ELF-1 (cell line): ENCODE results near the gene SHISA5.
A peak's percentile ranks its signal among the peaks of the same experiment; 100 is the strongest.
"Not testable (repeated sequence)": the region's sequence is repeated elsewhere in the genome, so short reads cannot be mapped to it uniquely, and the experiment has no call there.

ENCODE experiments used
- DNase-seq: peaks from one replicate; pipeline ENCODE4 v3.0.0-alpha.2; 2016; ENCODE audit warnings: low read depth, low spot score

SHISA5 gene

DNA sequence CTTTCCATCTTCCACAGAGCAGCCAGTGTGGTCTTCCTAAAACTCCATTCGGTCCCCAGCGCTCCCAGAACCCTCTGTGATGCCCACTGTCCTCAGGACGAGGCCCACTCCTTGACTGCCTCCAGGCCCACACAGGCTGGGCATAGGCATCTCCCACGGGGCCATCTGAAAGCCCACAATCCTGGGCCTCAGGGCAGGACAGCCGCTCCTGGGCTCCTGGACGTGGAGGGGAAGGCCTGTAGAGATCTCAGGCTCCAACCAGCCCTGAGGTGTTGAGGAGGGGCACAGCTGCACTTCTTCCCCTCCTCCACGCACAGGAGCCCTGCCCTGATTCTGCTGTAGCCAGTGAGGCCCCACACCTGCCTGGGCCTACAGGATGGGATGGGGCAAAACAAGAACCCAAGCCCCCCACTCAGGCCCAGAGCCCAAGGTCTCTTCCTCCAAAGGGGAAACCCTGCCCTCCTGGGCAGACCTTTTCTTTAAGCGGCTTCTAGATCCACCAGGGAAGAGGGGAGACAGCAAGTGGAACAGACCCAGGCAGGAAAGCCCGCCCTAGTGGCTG, 25.9 kb downstream of the SHISA5 start:
- DNase-seq = no peak

DNA sequence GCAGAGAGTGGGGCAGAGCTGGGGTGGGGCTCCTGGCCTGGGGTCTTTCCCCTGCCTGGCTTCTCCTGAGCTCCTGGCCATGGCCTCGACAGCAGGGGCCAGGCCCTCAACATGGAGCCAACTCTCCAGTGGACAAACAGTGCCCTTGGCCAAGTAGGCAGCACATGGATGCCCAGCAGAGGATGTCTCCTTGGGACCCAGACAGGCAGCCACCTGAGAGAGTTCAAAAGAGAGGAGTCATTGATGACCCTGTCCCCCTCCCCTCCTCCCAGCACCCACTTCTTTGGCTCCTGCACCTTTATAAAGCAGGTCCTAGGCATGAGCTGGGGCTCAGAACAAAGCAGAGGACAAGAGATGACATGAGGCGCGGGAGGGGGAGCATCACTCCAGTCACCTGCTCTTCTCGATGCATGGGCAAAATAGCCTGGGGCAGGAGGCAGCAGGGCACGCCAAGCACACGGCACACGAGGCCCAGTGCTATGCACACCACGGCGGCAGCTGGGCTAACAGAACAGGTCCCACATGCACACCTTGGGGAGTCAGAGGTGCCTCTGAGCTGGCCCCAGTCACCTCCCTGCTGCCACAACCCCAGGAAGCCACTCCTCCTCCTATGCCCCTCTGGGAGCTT, 27.4 kb downstream of the SHISA5 start:
- no peak for DNase-seq

DNA sequence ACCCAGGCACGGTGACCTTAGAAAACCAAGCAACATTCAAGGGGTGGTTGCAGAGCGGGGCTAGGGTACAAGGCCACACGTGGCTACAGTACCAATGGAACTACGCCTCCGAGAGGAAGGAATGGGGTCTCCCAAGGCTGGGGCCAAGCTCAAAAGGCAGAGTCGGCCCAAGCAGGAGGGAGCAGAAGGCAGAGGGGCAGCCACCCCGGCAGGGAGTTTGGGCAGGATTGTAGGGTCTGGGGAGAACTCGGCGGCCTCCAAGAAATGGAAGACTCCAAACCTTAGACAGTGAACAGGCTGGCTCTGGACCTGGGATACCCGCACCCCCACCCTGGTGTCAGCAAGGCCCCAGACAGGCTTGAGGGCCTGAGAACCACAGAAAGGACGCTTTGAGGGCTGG, 28.8 kb downstream of the SHISA5 start:
- peak; percentile 46 for DNase-seq

DNA sequence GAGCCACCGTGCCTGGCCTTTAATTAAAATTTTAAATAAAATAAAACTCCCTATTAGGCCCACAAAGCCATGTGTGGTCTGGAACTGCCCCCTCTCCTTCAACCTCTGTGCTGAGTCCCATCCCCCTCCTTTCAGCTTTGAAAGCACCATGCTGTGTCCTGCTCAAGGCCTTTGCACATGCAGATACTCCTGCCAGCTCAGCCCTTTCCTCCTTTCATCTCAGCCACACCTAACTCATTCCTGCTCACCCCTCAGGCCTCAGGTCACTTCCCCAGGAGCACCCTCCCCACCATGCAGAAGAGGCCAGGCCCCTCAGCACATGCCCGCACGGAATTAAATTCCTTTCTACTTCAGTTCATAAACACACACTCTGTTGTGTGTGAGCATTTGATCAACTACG, 29.4 kb downstream of the SHISA5 start:
- DNase-seq = peak; percentile 96

DNA sequence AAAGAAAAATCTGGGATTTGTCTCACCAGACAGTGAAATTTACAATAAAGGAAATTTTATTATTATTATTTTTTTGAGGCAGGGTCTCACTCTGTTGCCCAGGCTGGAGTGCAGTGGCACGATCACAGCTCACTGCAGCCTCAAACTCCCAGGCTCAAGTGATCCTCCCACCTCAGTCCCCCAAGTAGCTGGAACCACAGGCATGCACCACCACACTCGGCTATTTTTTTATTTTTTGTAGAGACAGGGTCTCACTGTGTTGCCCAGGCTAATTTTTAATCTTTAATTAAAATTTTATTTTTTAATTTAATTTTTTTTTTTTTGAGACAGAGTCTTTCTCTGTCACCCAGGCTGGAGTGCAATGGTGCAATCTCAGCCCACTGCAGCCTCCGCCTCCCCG, 29.9 kb downstream of the SHISA5 start:
- not testable (repeated sequence) for DNase-seq

DNA sequence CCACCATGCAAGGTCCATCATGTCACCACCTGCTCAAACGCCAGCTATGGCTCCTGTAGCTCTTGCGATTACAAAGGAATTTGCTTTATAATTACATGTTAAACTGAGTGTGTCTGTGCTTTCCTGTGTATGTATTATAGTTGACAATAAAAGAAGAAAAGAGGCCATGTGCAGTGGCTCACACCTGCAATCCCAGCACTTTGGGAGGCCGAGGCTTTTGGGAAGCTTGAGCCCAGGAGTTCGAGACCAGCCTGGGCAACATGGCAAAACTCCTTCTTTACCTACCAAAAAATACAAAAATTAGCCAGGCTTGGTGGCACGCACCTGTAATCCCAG, 30.4 kb downstream of the SHISA5 start:
- DNase-seq = no peak

DNA sequence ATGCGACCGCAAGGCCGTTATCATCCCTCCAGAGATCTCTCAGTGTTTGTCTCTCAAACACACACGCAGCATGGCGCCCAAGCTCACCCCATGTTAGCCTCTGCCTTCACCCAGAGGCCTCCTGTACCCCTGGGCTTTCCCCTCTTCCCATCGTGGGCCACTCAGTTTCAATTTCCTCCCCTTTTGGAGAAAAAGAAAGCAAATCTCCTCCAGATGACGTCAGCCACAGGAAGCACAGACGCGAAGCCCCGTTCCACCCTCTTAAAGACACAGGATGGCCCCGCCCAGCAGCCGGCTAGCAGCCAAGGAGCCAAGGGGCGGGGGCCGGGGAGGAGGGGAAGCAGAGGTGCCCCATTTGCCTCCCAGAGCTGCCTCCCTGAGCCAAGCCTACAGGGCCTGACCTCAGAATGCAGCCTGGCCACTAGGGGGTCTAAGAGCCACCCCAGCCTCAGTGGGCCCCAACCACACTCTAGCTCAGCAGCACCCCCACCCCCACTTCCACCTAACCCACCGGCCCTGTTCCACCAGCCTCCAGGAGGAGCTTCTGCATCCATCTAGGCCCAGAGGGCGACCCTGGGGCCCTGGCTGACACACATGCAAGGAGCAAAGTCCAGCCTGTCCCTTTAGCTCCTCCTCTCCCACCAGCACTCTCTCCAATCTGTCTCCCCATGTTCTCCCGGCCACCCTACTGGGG, 30.9 kb downstream of the SHISA5 start:
- peak; percentile 97 for DNase-seq

DNA sequence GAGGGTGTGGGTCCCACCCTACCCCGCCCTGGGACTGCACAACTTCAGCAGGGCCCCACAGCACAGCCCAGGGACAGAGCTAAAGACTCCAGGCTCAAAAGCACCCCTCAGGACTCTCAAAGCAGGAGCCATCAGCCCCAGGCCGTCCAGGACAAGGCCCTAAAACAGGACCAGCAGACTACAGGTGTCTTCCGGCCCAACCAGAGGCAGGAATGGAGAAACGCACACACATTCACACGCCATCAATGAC, 31.4 kb downstream of the SHISA5 start:
- DNase-seq = no peak

DNA sequence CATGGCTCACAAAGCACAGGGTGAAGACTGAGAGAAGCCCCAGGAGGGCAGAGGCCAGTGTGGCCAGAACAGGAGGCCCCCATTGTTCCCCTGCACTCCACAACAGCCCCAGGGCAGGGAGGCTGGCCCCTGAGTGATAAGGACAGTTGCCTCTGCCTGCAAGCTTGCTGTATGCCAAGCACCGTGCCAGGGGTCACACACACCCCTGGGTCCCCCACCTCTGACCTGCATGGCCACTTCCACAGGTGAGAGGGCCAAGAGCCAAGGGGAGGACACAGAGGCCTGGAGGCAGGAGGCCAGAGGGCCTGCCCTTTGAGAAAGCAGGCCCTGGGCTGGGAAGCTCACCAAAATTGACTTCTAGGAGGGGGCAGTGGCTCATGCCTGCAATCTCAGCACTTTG, 33.7 kb downstream of the SHISA5 start:
- peak; percentile 59 for DNase-seq

DNA sequence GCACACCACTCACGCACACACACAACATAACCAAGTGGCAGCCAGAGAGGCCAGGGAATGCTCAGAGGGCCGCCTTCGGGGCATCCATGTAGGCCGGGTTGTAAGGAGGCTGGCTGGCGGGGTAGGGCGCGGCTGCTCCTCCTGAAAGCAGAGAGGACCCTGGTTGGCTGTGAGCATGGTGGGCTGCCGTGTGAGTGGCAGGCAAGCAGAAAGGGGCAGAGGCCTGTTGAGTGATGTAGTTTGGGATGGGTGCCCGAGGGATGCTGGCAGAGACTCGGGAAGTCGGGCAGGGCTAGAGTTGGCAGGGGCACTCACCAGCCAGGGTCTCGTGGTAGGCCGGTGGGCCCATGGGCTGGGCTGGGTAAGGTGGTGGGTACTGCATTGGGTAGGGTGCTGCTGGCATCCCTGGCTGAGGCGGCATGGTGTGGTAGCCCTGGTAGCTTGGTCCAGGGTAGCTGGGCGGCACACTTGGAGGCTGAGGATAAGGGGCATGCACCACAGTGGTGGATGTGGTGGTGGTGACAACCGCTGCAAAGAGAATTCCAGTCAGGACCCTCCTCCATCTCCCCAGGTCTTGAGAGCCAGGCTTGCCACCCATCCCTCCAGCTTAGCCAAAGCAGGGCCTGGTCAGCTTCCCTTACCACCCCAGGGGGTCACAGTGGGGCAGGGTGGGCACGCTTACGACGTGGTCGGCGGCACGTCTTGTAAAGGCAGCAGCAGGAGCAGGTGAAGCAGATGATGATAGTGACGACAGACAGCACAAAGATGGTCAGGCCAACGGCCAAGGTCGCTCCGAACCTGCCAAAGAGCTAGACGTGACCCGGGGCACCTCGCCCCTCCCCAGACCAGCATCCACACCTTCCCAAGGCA, 34.7 kb downstream of the SHISA5 start:
- no peak for DNase-seq

DNA sequence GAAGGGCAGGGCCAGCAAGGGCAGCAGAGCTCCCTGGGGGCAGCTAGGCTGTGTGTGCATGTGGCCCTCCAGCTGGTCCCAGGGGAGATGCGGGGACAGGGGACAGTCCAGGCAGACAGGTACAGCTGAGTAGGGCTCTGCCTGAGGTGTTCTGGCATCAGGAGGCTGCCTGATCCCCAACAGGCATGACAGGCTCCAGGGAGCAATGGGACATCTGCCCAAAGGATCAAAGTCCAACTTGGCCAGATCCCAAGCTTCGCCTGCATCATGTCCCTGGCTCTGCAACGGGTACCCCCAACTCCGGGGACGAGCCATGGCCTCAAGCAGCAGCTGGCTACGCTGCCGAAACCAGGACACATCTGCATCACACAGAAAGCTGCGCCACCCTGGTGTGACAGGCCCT, 35.6 kb downstream of the SHISA5 start:
- no peak for DNase-seq

DNA sequence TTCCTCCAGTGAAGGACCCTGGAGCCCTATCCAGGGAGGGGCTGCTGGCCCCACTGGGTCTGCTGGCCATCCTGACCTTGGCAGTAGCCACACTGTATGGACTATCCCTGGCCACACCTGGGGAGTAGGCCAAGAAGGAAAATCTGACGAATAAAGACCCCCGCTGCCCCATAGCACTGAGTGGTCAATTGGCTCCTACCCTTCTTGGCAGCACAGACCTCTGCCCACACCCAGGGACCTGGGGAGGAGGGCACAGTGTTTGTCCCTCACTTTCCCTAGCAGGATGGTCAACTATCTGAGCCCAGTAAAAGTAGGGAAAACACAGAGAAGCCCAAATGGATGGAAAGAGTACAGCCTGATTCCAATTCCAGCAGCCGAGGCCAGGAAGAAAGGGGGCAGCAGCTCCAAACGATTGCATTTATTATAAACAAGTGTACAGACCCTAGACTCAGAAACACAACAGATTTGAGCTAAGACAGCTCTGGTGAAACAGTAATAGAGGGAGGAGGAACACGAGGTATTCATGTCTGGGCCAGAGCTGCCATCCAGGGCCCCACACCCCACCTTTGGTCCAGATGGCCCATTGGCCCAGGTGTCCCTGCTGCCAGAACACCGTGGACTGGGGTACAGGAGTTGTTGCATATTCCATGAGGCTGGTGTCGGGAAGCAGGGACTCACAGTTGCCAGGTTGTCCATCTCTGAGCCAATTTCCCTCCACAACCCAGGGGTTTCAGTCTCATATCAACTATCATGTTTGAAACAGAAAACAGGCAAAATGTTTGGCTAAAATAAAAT, 36.3 kb downstream of the SHISA5 start:
- DNase-seq = no peak

DNA sequence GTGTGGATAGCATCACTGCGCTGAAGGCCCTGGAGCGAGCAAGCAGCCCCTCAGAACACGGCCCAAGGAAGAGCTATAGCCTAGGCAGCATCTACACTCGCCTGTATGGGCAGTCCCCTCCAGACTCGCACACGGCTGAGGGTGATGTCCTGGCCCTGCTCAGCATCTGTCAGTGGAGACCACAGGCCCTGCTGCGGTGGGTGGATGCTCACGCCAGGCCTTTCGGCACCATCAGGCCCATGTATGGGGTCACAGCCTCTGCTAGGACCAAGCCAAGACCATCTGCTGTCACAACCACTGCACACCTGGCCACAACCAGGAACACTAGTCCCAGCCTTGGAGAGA, 36.9 kb downstream of the SHISA5 start:
- DNase-seq = no peak

DNA sequence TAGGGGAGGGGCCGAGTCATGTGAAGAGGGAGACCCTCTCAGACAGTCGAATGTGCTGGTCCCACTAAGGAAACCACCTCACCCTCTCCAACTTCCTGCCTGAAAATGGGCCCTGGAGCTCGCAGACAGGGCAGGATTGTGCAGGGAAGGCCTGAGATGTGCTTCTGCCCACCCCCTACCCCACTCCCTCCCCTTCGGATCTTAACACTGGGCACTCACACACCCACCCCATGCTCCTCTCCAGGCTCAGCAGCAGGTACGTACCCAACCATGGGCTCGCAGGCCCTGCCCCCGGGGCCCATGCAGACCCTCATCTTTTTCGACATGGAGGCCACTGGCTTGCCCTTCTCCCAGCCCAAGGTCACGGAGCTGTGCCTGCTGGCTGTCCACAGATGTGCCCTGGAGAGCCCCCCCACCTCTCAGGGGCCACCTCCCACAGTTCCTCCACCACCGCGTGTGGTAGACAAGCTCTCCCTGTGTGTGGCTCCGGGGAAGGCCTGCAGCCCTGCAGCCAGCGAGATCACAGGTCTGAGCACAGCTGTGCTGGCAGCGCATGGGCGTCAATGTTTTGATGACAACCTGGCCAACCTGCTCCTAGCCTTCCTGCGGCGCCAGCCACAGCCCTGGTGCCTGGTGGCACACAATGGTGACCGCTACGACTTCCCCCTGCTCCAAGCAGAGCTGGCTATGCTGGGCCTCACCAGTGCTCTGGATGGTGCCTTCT, 37.4 kb downstream of the SHISA5 start:
- DNase-seq = no peak

DNA sequence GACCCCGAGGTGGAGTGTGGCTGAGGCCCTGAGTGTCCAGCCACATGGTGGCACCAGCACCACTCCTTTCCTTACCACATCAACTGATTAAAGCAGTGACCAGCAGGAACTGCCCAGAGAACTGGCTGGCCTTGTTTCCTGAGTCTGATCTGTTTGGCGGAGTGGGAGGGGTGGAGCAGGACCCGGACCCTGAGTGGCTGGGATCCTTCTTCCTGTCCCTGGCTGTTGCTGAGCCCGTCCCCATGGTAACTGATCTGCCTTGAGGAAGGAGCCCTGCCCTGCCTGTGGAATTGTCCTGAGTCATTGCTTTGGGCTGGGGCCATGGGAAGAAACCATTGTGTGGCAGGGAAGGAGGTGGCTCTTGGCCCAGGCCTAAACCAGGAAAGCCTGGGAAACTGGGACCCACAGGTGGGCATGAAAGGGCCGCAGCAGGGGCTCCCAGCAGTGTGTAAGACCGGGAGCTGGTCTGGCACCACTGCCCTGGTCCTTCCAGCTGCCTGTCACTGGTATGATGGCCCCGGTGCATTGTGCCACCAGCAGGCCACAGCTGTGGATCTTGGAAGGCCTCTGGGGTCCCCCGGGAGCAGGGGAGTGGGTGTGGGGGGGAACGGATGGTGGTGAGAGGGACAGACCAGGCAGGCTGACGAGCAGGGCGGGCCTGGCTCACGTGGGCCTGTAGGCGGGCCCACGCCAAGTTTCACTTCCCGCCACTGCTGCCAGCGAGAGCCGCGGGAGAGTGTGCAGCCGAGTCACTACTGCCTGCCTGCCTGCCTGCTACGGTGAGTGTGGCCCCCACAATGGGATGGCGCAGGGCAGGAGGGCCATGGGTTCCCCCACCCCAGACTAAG, 38.2 kb downstream of the SHISA5 start:
- peak; percentile 100 for DNase-seq

DNA sequence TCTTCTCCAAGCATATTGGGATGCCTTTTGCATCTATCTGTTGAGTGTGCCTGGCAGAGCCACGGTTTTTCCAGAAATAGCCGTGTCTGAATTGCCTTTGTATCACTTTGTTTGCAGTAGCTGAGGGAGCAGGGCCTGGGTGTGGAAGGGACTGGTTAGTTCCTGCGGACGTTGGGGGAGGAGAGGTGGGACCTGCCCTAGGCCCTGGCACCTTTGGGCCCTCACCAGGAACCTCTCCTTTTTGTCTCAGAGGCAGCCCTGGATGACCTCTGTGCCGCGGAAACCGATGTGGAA, 38.8 kb downstream of the SHISA5 start:
- no peak for DNase-seq

DNA sequence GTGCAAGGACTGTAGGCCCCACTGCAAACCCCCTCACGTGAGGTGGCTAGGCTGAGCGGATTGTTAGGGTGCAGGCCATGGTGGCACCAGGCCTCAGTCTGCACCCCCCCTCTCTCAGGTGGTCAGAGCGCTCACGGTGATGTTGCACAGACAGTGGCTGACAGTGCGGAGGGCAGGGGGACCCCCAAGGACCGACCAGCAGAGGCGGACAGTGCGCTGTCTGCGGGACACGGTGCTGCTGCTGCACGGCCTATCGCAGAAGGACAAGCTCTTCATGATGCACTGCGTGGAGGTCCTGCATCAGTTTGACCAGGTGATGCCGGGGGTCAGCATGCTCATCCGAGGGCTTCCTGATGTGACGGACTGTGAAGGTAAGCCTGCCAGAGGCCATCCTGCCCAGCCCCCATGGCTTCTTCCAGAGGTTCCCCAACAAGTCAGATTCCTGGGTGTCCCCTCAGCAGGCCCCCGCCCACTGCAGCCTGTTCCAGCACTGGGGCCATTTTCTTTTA, 39.2 kb downstream of the SHISA5 start:
- no peak for DNase-seq

DNA sequence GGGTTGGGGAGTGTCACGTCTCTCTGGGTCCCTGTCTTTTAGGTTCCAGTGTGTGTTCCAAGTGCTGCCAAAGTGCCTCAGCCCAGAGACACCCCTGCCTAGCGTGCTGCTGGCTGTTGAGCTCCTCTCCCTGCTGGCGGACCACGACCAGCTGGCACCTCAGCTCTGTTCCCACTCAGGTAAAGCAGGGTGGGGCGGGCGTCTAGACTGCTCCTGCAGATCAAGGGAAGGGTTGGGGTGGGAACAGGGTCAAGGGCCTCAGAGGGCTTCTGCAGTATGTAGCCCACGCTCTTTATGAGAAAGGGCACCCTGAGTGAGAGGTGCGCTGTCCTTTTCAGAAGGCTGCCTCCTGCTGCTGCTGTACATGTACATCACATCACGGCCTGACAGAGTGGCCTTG, 40.3 kb downstream of the SHISA5 start:
- no peak for DNase-seq

DNA sequence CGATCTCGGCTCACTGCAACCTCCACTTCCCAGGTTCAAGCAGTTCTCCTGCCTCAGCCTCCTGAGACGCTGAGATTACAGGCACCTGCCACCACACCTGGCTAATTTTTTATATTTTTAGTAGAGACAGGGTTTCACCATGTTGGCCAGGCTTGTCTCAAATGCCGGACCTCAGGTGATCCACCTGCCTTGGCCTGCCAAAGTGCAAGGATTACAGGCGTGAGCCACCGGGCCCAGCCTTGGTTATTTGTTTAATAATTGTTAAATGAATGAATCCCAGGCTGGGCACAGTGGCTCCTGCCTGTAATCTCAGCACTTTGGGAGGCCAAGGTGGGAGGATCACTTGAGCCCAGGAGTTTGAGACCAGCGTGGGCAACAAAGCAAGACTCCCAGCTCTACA, 42.2 kb downstream of the SHISA5 start:
- not testable (repeated sequence) for DNase-seq

DNA sequence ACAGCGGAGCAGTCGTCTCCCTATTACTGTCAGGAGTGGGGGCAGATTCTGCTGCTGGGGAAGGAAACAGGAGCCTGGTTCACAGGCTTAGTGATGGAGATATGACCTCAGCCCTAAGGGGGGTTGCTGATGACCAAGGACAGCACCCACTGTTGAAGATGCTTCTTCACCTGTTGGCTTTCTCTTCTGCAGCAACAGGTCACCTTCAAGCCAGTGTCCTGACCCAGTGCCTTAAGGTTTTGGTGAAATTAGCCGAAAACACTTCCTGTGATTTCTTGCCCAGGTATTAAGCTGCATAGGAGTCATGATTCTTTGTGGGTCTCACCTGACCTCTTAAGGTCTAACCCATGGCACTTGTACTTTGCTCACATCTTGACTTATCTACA, 43.5 kb downstream of the SHISA5 start:
- no peak for DNase-seq
